CD14-positive monocyte (primary cell): ENCODE data around the gene IGF1R. TPM values are rescaled to one million over a fixed set of nuclear protein-coding genes. Genes with fewer than 3 reads are reported as not detected.

Source experiments
- DNase-seq, 3 donors: peaks; one replicate each; pipeline ENCODE4 v3.0.0-alpha.2; 2011 to 2022
- H2AFZ ChIP-seq: 2 replicates; pipeline ENCODE4 v1.6.0; 2012; ENCODE audit warnings: mild to moderate bottlenecking, low read depth, low read length, inconsistent platforms; ENCODE audit not compliant: insufficient read depth, poor library complexity, severe bottlenecking
- H3K27ac ChIP-seq, 2 donors: 1 replicate in 1 of 2; 2 replicates in 1 of 2; pipeline ENCODE4 v1.5.1; 2012 to 2013; ENCODE audit warnings: low read length in 2 of 2, control low read depth in 1 of 2, inconsistent platforms in 1 of 2, low read depth in 1 of 2, mild to moderate bottlenecking in 1 of 2
- H3K27me3 ChIP-seq, 2 donors: one replicate each; pipeline versions ENCODE4 v1.6.0 to v1.6.1; 2011 to 2013; ENCODE audit warnings: low read length in 2 of 2; ENCODE audit not compliant: control insufficient read depth in 2 of 2, insufficient read depth in 2 of 2
- H3K36me3 ChIP-seq, 2 donors: replicated peaks in 1 of 2; 1 replicate in 1 of 2; 2 replicates in 1 of 2; pipeline versions ENCODE4 v1.5.1 to v1.6.1; 2012 to 2013; ENCODE audit warnings: low read length in 2 of 2, control low read depth in 1 of 2, inconsistent platforms in 1 of 2, mild to moderate bottlenecking in 1 of 2; ENCODE audit not compliant: insufficient read depth in 2 of 2, control insufficient read depth in 1 of 2
- H3K4me1 ChIP-seq, 2 donors: 1 replicate in 1 of 2; 2 replicates in 1 of 2; pipeline versions ENCODE4 v1.5.1 to v1.6.1; 2012 to 2013; ENCODE audit warnings: low read length in 2 of 2, control low read depth in 1 of 2, inconsistent platforms in 1 of 2, mild to moderate bottlenecking in 1 of 2, moderate library complexity in 1 of 2; ENCODE audit not compliant: insufficient read depth in 2 of 2, control insufficient read depth in 1 of 2
- H3K4me2 ChIP-seq: replicated peaks from 2 replicates; pipeline ENCODE3; 2012; ENCODE audit warnings: low read length, moderate library complexity, mild to moderate bottlenecking; ENCODE audit not compliant: poor library complexity, severe bottlenecking; ENCODE audit errors: extremely low read depth
- H3K4me3 ChIP-seq, 3 experiments: fragments of 200-600 bp in 1 of 3; sonication (generic) in 1 of 3; replicated peaks in 1 of 3; 1 replicate in 2 of 3; 2 replicates in 1 of 3; pipeline ENCODE4 v1.5.1; 2011 to 2013; ENCODE audit warnings: low read length in 3 of 3, mild to moderate bottlenecking in 3 of 3, control low read depth in 2 of 3, low read depth in 2 of 3, inconsistent platforms in 1 of 3, moderate library complexity in 1 of 3
- H3K79me2 ChIP-seq: 2 replicates; pipeline ENCODE4 v1.6.0; 2012; ENCODE audit warnings: mild to moderate bottlenecking, control low read depth, inconsistent platforms, low read length, moderate library complexity; ENCODE audit not compliant: insufficient read depth
- H3K9ac ChIP-seq: 2 replicates; pipeline ENCODE4 v1.6.0; 2017; ENCODE audit warnings: low read length, mild to moderate bottlenecking; ENCODE audit not compliant: insufficient read depth, poor library complexity, severe bottlenecking
- H3K9me3 ChIP-seq, 2 donors: replicated peaks in 1 of 2; 1 replicate in 1 of 2; 2 replicates in 1 of 2; pipeline versions ENCODE4 v1.5.1 to v1.6.1; 2012 to 2013; ENCODE audit warnings: low read length in 2 of 2, control low read depth in 1 of 2; ENCODE audit not compliant: control insufficient read depth in 1 of 2, insufficient read depth in 1 of 2
- H4K20me1 ChIP-seq: 2 replicates; pipeline ENCODE4 v1.6.0; 2012; ENCODE audit warnings: mild to moderate bottlenecking, low read length, control low read depth, moderate library complexity; ENCODE audit not compliant: insufficient read depth
- H3K27ac Mint-ChIP-seq, 7 donors: one replicate each; pipeline ENCODE4 v1.8.0; 2020; ENCODE audit warnings: mild to moderate bottlenecking in 7 of 7, mixed read lengths in 7 of 7, moderate library complexity in 6 of 7, inconsistent platforms in 2 of 7
- H3K27me3 Mint-ChIP-seq, 3 donors: one replicate each; pipeline ENCODE4 v1.8.0; 2021 to 2022; ENCODE audit warnings: low read depth in 3 of 3, mild to moderate bottlenecking in 3 of 3, mixed read lengths in 3 of 3, moderate library complexity in 3 of 3, inconsistent platforms in 1 of 3
- H3K36me3 Mint-ChIP-seq, 2 donors: one replicate each; pipeline ENCODE4 v1.8.0; 2020; ENCODE audit warnings: mixed read lengths in 2 of 2, inconsistent platforms in 1 of 2, mild to moderate bottlenecking in 1 of 2
- H3K4me1 Mint-ChIP-seq: one replicate; pipeline ENCODE4 v1.8.0; 2020; ENCODE audit warnings: mild to moderate bottlenecking, mixed read lengths
- H3K4me3 Mint-ChIP-seq, 2 donors: one replicate each; pipeline ENCODE4 v1.8.0; 2020; ENCODE audit warnings: mild to moderate bottlenecking in 2 of 2, mixed read lengths in 2 of 2, moderate library complexity in 1 of 2
- H3K9me3 Mint-ChIP-seq, 7 donors: one replicate each; pipeline ENCODE4 v1.8.0; 2020 to 2022; ENCODE audit warnings: mixed read lengths in 7 of 7, mild to moderate bottlenecking in 6 of 7, moderate library complexity in 6 of 7, inconsistent platforms in 2 of 7
- WGBS: methylation state at CpG from one replicate; pipeline ENCODE4 v1.1.5; 2013; ENCODE audit warnings: missing lambda C conversion rate; ENCODE audit not compliant: insufficient coverage; 5-methylcytosine and 5-hydroxymethylcytosine counted together
- intact Hi-C, 2 donors: fragments of 100-400 bp; cut with micrococcal nuclease; formaldehyde crosslinking; loops; one replicate each; pipeline versions ENCODE4 v1.15.0 to v1.15.1; 2023
- polyA plus RNA-seq, 3 donors: library from polyadenylated mRNA; depleted of rRNA in 1 of 3; unstranded in 2 of 3; stranded (reverse) in 1 of 3; fragments of 300-500 nt in 2 of 3; fragments of >200 nt in 1 of 3; fragmentation: Illumina TruSeq in 2 of 3; gene quantifications; 1 replicate in 2 of 3; 2 replicates in 1 of 3; pipeline ENCODE4 v1.2.3, GENCODE V29; 2012 to 2021
- TF ChIP-seq, protein P1 (sequence below): fragments of 200-600 bp; IDR thresholded peaks from one replicate; pipeline ENCODE4 v1.8.0; 2022; ENCODE audit warnings: antibody characterized with exemption, mild to moderate bottlenecking

Gene IGF1R
- polyA plus RNA-seq, 3 donors = 0.35 to 4.9 (median 0.67) TPM

- H3K27me3 ChIP-seq = no peaks in the 10 kb centered on the region
- Mint-ChIP-seq H3K27ac (no peak overlapping the region), H3K27me3 (peaks cover 0 to 6% (median 1%) of the 10 kb centered on the region in 3 donors), H3K9me3 (no peaks in the 10 kb centered on the region), H3K36me3 (no peaks in the 10 kb centered on the region), H3K4me3 (no peak overlapping the region), H3K4me1 (no peaks in the 10 kb centered on the region)
- no peak overlapping the region for H3K27ac ChIP-seq
- DNase-seq = no peak
- H2AFZ ChIP-seq = no peak overlapping the region
- intact Hi-C loops = no loop called here
- TF ChIP-seq, protein P1, sequence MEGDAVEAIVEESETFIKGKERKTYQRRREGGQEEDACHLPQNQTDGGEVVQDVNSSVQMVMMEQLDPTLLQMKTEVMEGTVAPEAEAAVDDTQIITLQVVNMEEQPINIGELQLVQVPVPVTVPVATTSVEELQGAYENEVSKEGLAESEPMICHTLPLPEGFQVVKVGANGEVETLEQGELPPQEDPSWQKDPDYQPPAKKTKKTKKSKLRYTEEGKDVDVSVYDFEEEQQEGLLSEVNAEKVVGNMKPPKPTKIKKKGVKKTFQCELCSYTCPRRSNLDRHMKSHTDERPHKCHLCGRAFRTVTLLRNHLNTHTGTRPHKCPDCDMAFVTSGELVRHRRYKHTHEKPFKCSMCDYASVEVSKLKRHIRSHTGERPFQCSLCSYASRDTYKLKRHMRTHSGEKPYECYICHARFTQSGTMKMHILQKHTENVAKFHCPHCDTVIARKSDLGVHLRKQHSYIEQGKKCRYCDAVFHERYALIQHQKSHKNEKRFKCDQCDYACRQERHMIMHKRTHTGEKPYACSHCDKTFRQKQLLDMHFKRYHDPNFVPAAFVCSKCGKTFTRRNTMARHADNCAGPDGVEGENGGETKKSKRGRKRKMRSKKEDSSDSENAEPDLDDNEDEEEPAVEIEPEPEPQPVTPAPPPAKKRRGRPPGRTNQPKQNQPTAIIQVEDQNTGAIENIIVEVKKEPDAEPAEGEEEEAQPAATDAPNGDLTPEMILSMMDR = no peak
- H4K20me1 ChIP-seq = no peaks in the 10 kb centered on the region
- H3K79me2 ChIP-seq = no peaks in the 10 kb centered on the region
- no peak overlapping the region for H3K9ac ChIP-seq
- H3K36me3 ChIP-seq = no peaks in the 10 kb centered on the region
- H3K4me1 ChIP-seq = no peaks in the 10 kb centered on the region
- no peaks in the 10 kb centered on the region for H3K9me3 ChIP-seq
- no peak overlapping the region for H3K4me3 ChIP-seq
- no peak overlapping the region for H3K4me2 ChIP-seq
- WGBS = 89% methylated on average over 4 of the region's 10 CpGs
These were observed 320.2 kb downstream of the IGF1R start for GRCh38 chr15:98968576-98968975.

DNA sequence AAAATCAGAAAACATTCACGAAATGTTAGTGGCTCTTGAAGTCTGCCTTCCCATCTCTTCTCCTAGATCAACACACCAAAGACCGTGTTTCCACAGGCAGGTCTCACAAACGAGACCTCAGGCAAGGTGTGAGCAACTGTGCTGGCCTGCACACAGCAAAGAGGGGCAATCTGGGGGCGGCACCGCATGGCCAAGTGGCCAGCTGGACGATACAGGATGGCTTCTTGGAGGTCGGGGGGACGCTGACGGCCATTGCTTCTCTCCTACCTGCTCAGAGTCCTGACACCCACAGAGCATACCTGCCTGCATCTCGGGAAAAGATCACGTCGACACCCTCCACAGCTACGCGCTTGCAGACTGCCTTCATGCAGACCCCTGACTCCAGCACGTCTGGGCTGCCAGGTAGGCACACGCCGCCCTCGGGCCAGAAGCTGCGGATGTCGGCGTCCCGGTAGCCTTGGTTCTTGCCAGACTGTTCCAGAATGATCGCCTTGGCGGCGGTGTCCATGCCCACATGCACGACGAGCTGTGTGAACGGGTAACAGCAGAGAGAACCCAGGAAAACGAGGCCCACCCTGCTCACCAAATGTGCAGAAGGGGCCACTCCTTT lies 320.9 kb downstream of the IGF1R start:
- Histone ChIP-seq H3K4me2 (no peak overlapping the region), H4K20me1 (no peaks in the 10 kb centered on the region), H3K36me3 (no peaks in the 10 kb centered on the region), H3K27ac (no peak overlapping the region), H3K9ac (no peak overlapping the region), H2AFZ (no peak overlapping the region), H3K9me3 (no peaks in the 10 kb centered on the region), H3K4me1 (no peaks in the 10 kb centered on the region), H3K79me2 (no peaks in the 10 kb centered on the region), H3K27me3 (no peaks in the 10 kb centered on the region), H3K4me3 (no peak overlapping the region)
- WGBS = 98% methylated on average over 27 of the region's 29 CpGs
- H3K4me1 Mint-ChIP-seq = no peaks in the 10 kb centered on the region
- H3K36me3 Mint-ChIP-seq = no peaks in the 10 kb centered on the region
- intact Hi-C loops = no loop called here
- H3K27ac Mint-ChIP-seq = no peak overlapping the region
- peaks cover 0 to 6% (median 3%) of the 10 kb centered on the region in 3 donors for H3K27me3 Mint-ChIP-seq
- no peak for DNase-seq
- no peak overlapping the region for H3K4me3 Mint-ChIP-seq
- TF ChIP-seq, protein P1 = no peak
- H3K9me3 Mint-ChIP-seq = no peaks in the 10 kb centered on the region
